CD8-positive, alpha-beta memory T cell (primary cell): ENCODE results near the gene MDH1B. TPM values are rescaled to one million over a fixed set of nuclear protein-coding genes. Genes with fewer than 3 reads are reported as not detected.

Experiments used
- CTCF ChIA-PET: fragments of 350-600 bp; sonication (Branson Sonifier 250); formaldehyde crosslinking; loops from one replicate; lab custom pipeline; 2021; ENCODE audit warnings: antibody characterized with exemption; lab: Charles Lee
- POLR2A ChIA-PET: fragments of 350-600 bp; sonication (Branson Sonifier 250); formaldehyde crosslinking; loops from one replicate; lab custom pipeline; 2021; ENCODE audit warnings: antibody characterized with exemption; lab: Charles Lee
- DNase-seq, 5 donors: peaks; one replicate each; pipeline versions ENCODE4 v3.0.0 to v3.0.0-alpha.2; 2020 to 2022; ENCODE audit warnings: mixed read lengths in 1 of 5
- H3K27ac ChIP-seq: one replicate; pipeline ENCODE4 v1.7.0; 2013; ENCODE audit warnings: low read depth, mild to moderate bottlenecking, low read length, moderate library complexity
- H3K27me3 ChIP-seq: 2 replicates; pipeline ENCODE4 v1.7.0; 2013; ENCODE audit warnings: low read length, mild to moderate bottlenecking; ENCODE audit not compliant: insufficient read depth, poor library complexity, severe bottlenecking
- H3K36me3 ChIP-seq: 2 replicates; pipeline ENCODE4 v1.7.0; 2013; ENCODE audit warnings: mild to moderate bottlenecking, low read length, moderate library complexity; ENCODE audit not compliant: insufficient read depth
- H3K4me1 ChIP-seq: 2 replicates; pipeline ENCODE4 v1.7.0; 2013; ENCODE audit warnings: mild to moderate bottlenecking, low read length, moderate library complexity; ENCODE audit not compliant: insufficient read depth
- H3K4me3 ChIP-seq: 2 replicates; pipeline ENCODE4 v1.7.0; 2013; ENCODE audit warnings: mild to moderate bottlenecking, low read length
- H3K9me3 ChIP-seq: 2 replicates; pipeline ENCODE4 v1.7.0; 2013; ENCODE audit warnings: mild to moderate bottlenecking, low read length
- H3K27ac Mint-ChIP-seq, 8 donors: one replicate each; pipeline ENCODE4 v1.8.0; 2020 to 2021; ENCODE audit warnings: mixed read lengths in 8 of 8, mild to moderate bottlenecking in 6 of 8, inconsistent platforms in 3 of 8, moderate library complexity in 3 of 8
- H3K27me3 Mint-ChIP-seq, 2 donors: one replicate each; pipeline ENCODE4 v1.8.0; 2020 to 2021; ENCODE audit warnings: mixed read lengths in 2 of 2, mild to moderate bottlenecking in 1 of 2, moderate library complexity in 1 of 2
- H3K36me3 Mint-ChIP-seq, 3 donors: one replicate each; pipeline ENCODE4 v1.8.0; 2020 to 2021; ENCODE audit warnings: mixed read lengths in 3 of 3, inconsistent platforms in 1 of 3, mild to moderate bottlenecking in 1 of 3
- H3K4me1 Mint-ChIP-seq, 3 donors: one replicate each; pipeline ENCODE4 v1.8.0; 2020 to 2021; ENCODE audit warnings: mixed read lengths in 3 of 3, inconsistent platforms in 1 of 3, mild to moderate bottlenecking in 1 of 3
- H3K4me3 Mint-ChIP-seq, 7 donors: one replicate each; pipeline ENCODE4 v1.8.0; 2020 to 2021; ENCODE audit warnings: mixed read lengths in 7 of 7, mild to moderate bottlenecking in 6 of 7, moderate library complexity in 4 of 7, inconsistent platforms in 2 of 7
- H3K9me3 Mint-ChIP-seq, 5 donors: one replicate each; pipeline ENCODE4 v1.8.0; 2020 to 2022; ENCODE audit warnings: mixed read lengths in 5 of 5, mild to moderate bottlenecking in 3 of 5, moderate library complexity in 2 of 5, inconsistent platforms in 1 of 5
- polyA plus RNA-seq: library from polyadenylated mRNA; unstranded; fragments of 300-500 nt; fragmentation: Illumina TruSeq; gene quantifications from one replicate; pipeline ENCODE4 v1.2.3, GENCODE V29; 2021
- total RNA-seq, 2 experiments: library from RNA; stranded (reverse); gene quantifications; one replicate each; pipeline ENCODE4 v1.2.3, GENCODE V29; 2021

MDH1B gene
- total and polyA plus RNA-seq, 3 experiments from 2014 or later, result 0.15 to 1.2 (median 0.81) TPM

DNA sequence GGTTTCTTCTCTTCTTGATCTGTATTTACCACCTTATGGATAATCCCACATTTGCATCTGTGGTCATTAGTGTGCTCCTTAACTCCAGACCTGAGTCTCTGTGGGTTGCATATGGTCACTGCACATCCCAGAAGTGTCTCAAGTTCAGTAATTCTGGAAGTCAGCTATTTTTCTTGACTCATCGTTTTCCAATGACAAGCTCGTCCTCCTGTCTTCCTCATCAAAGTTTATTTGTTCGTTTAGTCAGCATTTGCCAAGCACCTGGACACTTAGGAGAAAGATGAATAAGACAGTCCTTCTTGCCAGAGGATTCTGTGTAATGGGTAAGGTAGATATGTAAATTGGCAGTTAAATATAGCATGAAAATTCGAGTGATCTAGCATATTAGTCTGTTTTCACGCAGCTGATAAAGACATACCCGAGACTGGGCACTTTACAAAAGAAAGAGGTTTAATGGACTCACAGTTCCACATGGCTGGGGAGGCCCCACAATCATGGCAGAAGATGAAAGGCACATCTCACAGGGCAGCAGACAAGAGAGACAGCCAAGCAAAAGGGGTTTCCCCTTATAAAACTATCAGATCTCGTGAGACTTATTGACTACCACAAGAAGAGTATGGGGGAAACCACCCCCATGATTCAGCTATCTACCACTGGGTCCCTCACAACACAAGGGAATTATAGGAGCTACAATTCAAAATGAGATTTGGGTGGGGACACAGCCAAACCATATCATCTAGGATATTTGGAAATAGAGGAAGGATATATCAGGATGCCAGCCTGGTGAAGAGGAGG is 19.6 kb upstream of the MDH1B start:
- Histone ChIP-seq H3K27me3 (no peaks in the 10 kb centered on the region), H3K4me1 (no peaks in the 10 kb centered on the region), H3K4me3 (no peak overlapping the region), H3K27ac (no peak overlapping the region), H3K9me3 (no peaks in the 10 kb centered on the region), H3K36me3 (peaks cover 69% of the 10 kb centered on the region)
- POLR2A ChIA-PET, result no interaction called here
- Mint-ChIP-seq H3K27me3 (no peaks in the 10 kb centered on the region), H3K4me3 (no peak overlapping the region), H3K4me1 (peaks cover 2 to 17% (median 3%) of the 10 kb centered on the region in 3 donors), H3K27ac (peak overlapping the region in 3 of 8 donors; percentile 32 to 52 (median 47)), H3K9me3 (peaks cover 3 to 13% (median 6%) of the 10 kb centered on the region in 5 donors), H3K36me3 (peaks cover 13 to 92% (median 48%) of the 10 kb centered on the region in 3 donors)
- DNase-seq, result no peak
- CTCF ChIA-PET, result interaction anchor here (1.3 kb wide), 1 partner anchor 19 kb away, joined by 3 read pairs; the partner anchor contains the start of genes FASTKD2 and MDH1B

- Histone ChIP-seq H3K4me1 (no peaks in the 10 kb centered on the region), H3K9me3 (no peaks in the 10 kb centered on the region), H3K27ac (no peak overlapping the region), H3K36me3 (peaks cover 70% of the 10 kb centered on the region), H3K4me3 (no peak overlapping the region), H3K27me3 (no peaks in the 10 kb centered on the region)
- Mint-ChIP-seq H3K27me3 (no peaks in the 10 kb centered on the region), H3K27ac (peak overlapping the region in 3 of 8 donors; percentile 3 to 47 (median 14)), H3K4me3 (no peak overlapping the region), H3K9me3 (peaks cover 3 to 17% (median 8%) of the 10 kb centered on the region in 5 donors), H3K4me1 (peaks cover 8 to 25% (median 12%) of the 10 kb centered on the region in 3 donors), H3K36me3 (peaks cover 24 to 92% (median 51%) of the 10 kb centered on the region in 3 donors)
- no peak for DNase-seq
- ChIA-PET POLR2A (no interaction called here), CTCF (interaction anchor here (1.3 to 1.9 kb wide), 2 partner anchors 11 to 18 kb away, joined by 3 to 4 read pairs; partner anchors contain the start of genes FASTKD2 and MDH1B)
Observed at GRCh38 chr2:206783718-206784117, 18.6 kb upstream of the MDH1B start.

DNA sequence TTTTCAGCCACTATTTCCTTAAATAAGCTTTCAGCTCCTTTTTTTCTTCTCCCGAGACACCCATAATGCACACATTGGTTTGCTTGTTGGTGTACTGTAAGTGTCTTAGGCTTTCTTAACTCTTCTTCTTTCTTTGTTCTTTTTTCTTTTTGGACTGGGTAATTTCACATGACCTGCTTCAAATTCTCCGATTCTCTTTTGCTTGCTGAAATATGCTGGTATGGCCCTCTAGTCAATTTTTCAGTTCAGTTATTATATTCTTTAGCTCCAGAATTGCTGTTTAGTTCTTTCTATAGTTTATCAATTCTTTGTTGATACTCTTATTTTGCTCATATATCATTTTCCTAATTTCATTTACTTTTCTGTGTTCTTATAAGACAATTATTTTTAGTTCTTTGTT is 15.5 kb upstream of the MDH1B start:
- DNase-seq, result no peak
- H3K4me1 ChIP-seq, result peaks cover 4% of the 10 kb centered on the region
- Mint-ChIP-seq H3K27ac (peak overlapping the region in 1 of 8 donors; percentile 8), H3K36me3 (peaks cover 46 to 92% (median 48%) of the 10 kb centered on the region in 3 donors), H3K4me1 (peaks cover 26 to 47% (median 40%) of the 10 kb centered on the region in 3 donors), H3K27me3 (no peaks in the 10 kb centered on the region), H3K4me3 (no peak overlapping the region), H3K9me3 (peaks cover 3 to 17% (median 8%) of the 10 kb centered on the region in 5 donors)
- H3K36me3 ChIP-seq, result peaks cover 64% of the 10 kb centered on the region
- H3K27me3 ChIP-seq, result no peaks in the 10 kb centered on the region
- ChIA-PET CTCF (interaction anchor here (0.7 to 3.1 kb wide), 3 partner anchors 11 to 15 kb away, joined by 3 to 10 read pairs (median 3); partner anchors contain the start of genes FASTKD2 and MDH1B), POLR2A (no interaction called here)
- H3K4me3 ChIP-seq, result no peak overlapping the region
- H3K27ac ChIP-seq, result no peak overlapping the region
- H3K9me3 ChIP-seq, result no peaks in the 10 kb centered on the region

DNA sequence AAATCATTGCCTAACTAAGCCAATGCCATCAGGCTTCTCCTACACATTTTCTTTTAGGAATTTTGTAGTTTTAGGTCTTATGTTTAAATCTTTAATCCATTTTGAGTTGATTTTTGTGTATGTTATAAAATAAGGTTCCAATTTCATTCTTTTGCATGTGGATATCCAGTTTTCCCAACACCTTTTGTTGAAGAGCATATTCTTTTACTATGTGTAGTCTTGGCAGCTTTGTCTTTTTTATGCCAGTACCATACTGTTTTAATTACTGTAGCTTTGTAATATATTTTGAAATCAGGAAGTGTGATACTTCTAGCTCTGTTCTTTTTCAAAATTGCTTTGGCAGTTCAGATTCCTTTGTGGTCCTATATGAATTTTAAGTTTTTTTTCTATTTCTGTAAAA is 11.3 kb upstream of the MDH1B start:
- no peaks in the 10 kb centered on the region for H3K9me3 ChIP-seq
- H3K4me1 Mint-ChIP-seq, result peaks cover 34 to 66% (median 60%) of the 10 kb centered on the region in 3 donors
- peaks cover 3 to 17% (median 8%) of the 10 kb centered on the region in 5 donors for H3K9me3 Mint-ChIP-seq
- DNase-seq, result no peak
- CTCF ChIA-PET, result no interaction called here
- H3K4me3 ChIP-seq, result no peak overlapping the region
- H3K4me1 ChIP-seq, result peaks cover 4% of the 10 kb centered on the region
- no peaks in the 10 kb centered on the region for H3K27me3 ChIP-seq
- no peaks in the 10 kb centered on the region for H3K27me3 Mint-ChIP-seq
- no peak overlapping the region for H3K27ac Mint-ChIP-seq
- peaks cover 35% of the 10 kb centered on the region for H3K36me3 ChIP-seq
- POLR2A ChIA-PET, result no interaction called here
- no peak overlapping the region for H3K4me3 Mint-ChIP-seq
- no peak overlapping the region for H3K27ac ChIP-seq
- H3K36me3 Mint-ChIP-seq, result peaks cover 40 to 89% (median 58%) of the 10 kb centered on the region in 3 donors

GRCh38 chr2:206774871-206775270 is 9.7 kb upstream of the MDH1B start:
- Histone ChIP-seq H3K27ac (no peak overlapping the region), H3K36me3 (peaks cover 35% of the 10 kb centered on the region), H3K27me3 (no peaks in the 10 kb centered on the region), H3K9me3 (no peaks in the 10 kb centered on the region), H3K4me3 (no peak overlapping the region), H3K4me1 (peaks cover 4% of the 10 kb centered on the region)
- Mint-ChIP-seq H3K27me3 (no peaks in the 10 kb centered on the region), H3K9me3 (peaks cover 0 to 6% (median 0%) of the 10 kb centered on the region in 5 donors), H3K4me1 (peaks cover 41 to 67% (median 57%) of the 10 kb centered on the region in 3 donors), H3K36me3 (peaks cover 35 to 90% (median 46%) of the 10 kb centered on the region in 3 donors), H3K27ac (peak overlapping the region in 1 of 8 donors; percentile 37), H3K4me3 (no peak overlapping the region)
- ChIA-PET POLR2A (no interaction called here), CTCF (no interaction called here)
- no peak for DNase-seq

- peak overlapping the region; percentile 72 for H3K4me3 ChIP-seq
Observed at GRCh38 chr2:206766057-206766930, 1.2 kb upstream of the MDH1B start.

DNA sequence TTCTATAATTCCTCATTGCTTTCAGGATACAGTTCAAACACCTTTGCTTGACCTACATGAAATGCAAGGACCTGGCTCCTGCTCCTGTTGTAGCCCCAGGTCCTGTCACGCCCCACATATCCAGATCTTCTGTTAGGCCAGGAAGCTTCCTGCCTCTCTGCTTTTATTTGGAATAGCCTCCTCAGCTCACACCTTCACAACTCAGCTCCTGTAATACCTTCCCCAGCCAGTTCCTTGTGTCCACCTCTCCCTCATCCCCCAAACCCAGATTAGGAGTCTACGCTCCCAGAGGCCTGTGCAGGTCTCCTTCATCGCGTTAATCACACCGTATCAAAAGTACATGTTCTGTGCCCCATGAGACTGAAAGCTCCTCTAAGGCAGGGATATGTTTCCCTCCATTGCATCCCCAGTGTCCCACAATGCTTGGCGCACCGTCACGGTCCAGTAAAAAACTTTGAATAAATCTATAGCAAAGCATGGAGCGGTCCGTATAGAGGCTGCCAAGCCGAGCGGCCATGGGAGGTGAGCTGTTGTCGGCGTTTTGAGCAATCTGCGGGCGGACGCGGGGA is 371 bp downstream of the MDH1B start:
- Histone ChIP-seq H3K4me3 (peak overlapping the region; percentile 72), H3K27ac (peak overlapping the region; percentile 87), H3K4me1 (peaks cover 23% of the 10 kb centered on the region), H3K36me3 (no peaks in the 10 kb centered on the region), H3K9me3 (no peaks in the 10 kb centered on the region), H3K27me3 (no peaks in the 10 kb centered on the region)
- no peaks in the 10 kb centered on the region for H3K9me3 Mint-ChIP-seq
- peaks cover 0 to 2% of the 10 kb centered on the region in 2 donors for H3K27me3 Mint-ChIP-seq
- DNase-seq, result no peak
- H3K4me3 Mint-ChIP-seq, result peak overlapping the region in 6 of 7 donors; percentile 92 to 96 (median 96)
- peak overlapping the region; percentile 90 to 98 (median 98) for H3K27ac Mint-ChIP-seq
- H3K4me1 Mint-ChIP-seq, result peaks cover 35 to 43% (median 43%) of the 10 kb centered on the region in 3 donors
- CTCF ChIA-PET, result interaction anchor here (0.8 to 1.5 kb wide), 4 partner anchors 16 to 20 kb away, joined by 3 read pairs; no protein-coding TSS in a partner anchor
- POLR2A ChIA-PET, result interaction anchor here (0.5 to 1.7 kb wide), 4 partner anchors 681 to 1502 kb away, joined by 3 to 9 read pairs (median 3); partner anchors contain the start of genes CCNYL1, METTL21A and PIKFYVE
- peaks cover 0 to 31% (median 11%) of the 10 kb centered on the region in 3 donors for H3K36me3 Mint-ChIP-seq

More at GRCh38 chr2:206766057-206766930, 1.2 kb upstream of the MDH1B start:
- Histone ChIP-seq H3K27ac (peak overlapping the region; percentile 87), H3K4me1 (peaks cover 23% of the 10 kb centered on the region), H3K27me3 (no peaks in the 10 kb centered on the region), H3K9me3 (no peaks in the 10 kb centered on the region), H3K36me3 (no peaks in the 10 kb centered on the region)
- POLR2A ChIA-PET, result interaction anchor here (0.7 to 1.1 kb wide), 2 partner anchors 491 to 945 kb away, joined by 3 to 8 read pairs; partner anchors contain the start of gene CCNYL1
- CTCF ChIA-PET, result interaction anchor here (1.0 to 1.5 kb wide), 3 partner anchors 15 to 18 kb away, joined by 3 read pairs; no protein-coding TSS in a partner anchor
- DNase-seq, result no peak
- H3K36me3 Mint-ChIP-seq, result peaks cover 0 to 44% (median 19%) of the 10 kb centered on the region in 3 donors
- no peaks in the 10 kb centered on the region for H3K27me3 Mint-ChIP-seq
- H3K4me1 Mint-ChIP-seq, result peaks cover 43 to 47% (median 46%) of the 10 kb centered on the region in 3 donors
- peak overlapping the region; percentile 90 to 98 (median 98) for H3K27ac Mint-ChIP-seq
- H3K9me3 Mint-ChIP-seq, result no peaks in the 10 kb centered on the region
- peak overlapping the region in 6 of 7 donors; percentile 92 to 96 (median 96) for H3K4me3 Mint-ChIP-seq
